GM10266 (cell line): Measurements from ENCODE around the gene PLEKHG4B.

Source experiments
- DNase-seq: peaks from one replicate; pipeline ENCODE4 v3.0.0; 2012; ENCODE audit errors: extremely low spot score
- TF ChIP-seq, protein P1 (sequence below): IDR thresholded peaks from 2 replicates; pipeline ENCODE4 v1.5.1; 2012; ENCODE audit warnings: mild to moderate bottlenecking, low read depth; ENCODE audit not compliant: control insufficient read depth, insufficient read depth; ENCODE audit errors: missing control alignments

PLEKHG4B gene

DNA sequence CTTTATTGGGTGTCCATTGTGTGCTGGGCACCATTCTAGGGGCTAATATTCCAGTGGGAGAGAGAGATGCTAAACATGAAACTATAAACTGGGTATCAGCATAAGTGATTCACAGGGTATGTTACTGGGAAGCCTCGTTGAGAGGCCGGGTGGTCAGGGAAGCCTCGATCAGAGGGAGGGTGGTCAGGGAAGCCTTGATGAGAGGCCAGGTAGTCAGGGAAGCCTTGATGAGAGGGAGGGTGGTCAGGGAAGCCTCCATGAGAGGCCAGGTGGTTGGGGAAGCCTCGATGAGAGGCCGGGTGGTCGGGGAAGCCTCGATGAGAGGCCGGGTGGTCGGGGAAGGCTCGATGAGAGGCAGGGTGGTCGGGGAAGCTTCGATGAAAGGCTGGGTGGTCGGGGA is 8.9 kb upstream of the PLEKHG4B start:
- TF ChIP-seq, protein P1, sequence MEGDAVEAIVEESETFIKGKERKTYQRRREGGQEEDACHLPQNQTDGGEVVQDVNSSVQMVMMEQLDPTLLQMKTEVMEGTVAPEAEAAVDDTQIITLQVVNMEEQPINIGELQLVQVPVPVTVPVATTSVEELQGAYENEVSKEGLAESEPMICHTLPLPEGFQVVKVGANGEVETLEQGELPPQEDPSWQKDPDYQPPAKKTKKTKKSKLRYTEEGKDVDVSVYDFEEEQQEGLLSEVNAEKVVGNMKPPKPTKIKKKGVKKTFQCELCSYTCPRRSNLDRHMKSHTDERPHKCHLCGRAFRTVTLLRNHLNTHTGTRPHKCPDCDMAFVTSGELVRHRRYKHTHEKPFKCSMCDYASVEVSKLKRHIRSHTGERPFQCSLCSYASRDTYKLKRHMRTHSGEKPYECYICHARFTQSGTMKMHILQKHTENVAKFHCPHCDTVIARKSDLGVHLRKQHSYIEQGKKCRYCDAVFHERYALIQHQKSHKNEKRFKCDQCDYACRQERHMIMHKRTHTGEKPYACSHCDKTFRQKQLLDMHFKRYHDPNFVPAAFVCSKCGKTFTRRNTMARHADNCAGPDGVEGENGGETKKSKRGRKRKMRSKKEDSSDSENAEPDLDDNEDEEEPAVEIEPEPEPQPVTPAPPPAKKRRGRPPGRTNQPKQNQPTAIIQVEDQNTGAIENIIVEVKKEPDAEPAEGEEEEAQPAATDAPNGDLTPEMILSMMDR, result no peak
- DNase-seq, result no peak

GRCh38 chr5:85334-85995 is 6.5 kb upstream of the PLEKHG4B start:
- DNase-seq, result no peak
- TF ChIP-seq, protein P1, result no peak

GRCh38 chr5:89337-90286 is 2.4 kb upstream of the PLEKHG4B start:
- TF ChIP-seq, protein P1, result no peak
- no peak for DNase-seq

DNA sequence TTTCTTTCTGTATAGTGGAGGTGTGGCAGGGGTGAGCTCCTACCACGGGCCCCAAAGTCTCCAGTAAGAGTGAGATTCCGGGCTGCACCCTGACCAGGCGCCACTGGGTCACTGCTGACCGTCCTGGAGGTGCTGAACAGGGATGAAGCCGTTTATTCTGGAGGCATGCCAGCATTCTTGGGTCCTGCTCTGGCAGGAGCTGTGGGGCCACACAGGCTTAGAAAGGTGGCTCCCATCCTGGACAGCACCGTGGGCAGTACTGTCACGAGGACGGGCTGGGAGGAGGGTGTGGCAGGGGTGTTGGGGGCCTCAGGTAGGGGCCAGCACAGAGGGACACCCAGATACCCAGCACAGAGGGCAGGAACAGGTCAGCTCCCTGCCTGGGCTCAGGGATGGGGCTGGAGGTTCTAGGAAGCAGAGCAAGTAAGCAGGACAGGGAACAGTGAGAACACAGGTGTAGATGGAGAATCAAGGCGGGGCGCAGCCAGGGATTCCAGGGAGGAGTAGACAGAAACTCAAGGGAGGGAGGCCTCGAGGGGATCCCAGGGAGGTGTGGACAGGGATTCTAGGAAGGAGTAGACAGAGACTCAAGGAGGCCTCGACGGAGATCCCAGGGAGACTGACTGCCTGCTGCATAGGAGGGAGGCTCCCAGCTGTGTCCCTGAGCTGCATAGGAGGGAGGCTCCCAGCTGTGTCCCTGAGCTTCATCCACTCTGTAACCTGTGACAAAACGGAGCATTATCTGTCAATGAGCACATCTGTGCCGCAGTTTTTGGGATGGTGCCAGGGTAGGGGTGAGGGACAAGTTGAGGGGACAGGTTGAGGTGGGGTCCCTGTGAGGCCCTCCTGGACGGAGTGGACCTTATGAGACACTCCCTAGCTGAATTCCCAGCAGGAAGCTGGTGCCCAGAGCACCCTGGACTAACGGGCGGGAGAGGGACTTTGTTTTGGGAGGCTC is 1.1 kb upstream of the PLEKHG4B start:
- TF ChIP-seq, protein P1, result no peak
- DNase-seq, result no peak

DNA sequence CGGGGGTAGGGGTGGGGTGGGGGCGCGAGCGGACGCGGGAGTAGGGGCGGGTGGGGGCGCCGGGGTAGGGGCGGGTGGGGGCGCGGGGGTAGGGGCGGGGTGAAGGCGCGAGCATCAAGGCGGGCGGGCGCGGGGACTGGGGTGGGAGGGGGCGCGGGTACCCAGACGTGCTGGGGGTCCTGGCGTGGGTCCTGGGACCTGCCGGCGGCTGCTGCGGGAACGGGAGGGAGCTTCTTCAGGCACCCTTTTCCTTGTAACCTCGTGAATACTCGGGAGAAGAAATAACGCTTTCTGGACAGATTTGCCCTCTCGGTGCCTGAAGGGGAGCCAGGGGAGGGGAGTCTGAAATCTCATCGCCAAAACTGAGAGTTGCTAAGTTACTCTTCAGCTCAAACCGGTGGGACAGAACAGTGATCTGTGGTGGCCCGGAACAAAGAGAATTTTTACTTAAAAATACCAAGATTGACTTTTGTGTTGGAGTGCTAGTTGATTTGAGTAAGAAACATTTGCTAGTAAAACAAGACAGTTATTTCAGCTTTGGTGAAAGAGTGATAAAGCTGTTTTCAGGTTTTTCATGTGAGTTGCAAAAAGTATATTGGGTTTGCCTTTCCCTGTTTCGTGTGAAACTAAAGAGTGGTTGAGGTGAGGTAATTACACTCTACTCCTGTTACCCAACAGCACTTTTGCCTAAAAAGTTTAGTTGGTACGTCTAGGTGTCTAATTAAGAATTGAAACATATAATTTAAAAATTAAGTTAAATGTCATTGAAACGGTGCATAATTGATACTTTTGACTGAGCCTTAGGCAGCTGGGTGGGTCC is 643 bp downstream of the PLEKHG4B start:
- TF ChIP-seq, protein P1, result no peak
- no peak for DNase-seq
